Type B pancreatic cell (in vitro differentiated cells): ENCODE measurements around the gene MAGI1. TPM values are rescaled to one million over a fixed set of nuclear protein-coding genes. Genes with fewer than 3 reads are reported as not detected.
A peak's percentile ranks its signal among the peaks of the same experiment; 100 is the strongest.

Source experiments
- DNase-seq: peaks from one replicate; pipeline ENCODE4 v3.0.0; 2021; ENCODE audit warnings: mixed read lengths; ENCODE audit not compliant: unreplicated experiment; ENCODE audit errors: extremely low spot score
- H3K27ac Mint-ChIP-seq: 2 replicates; pipeline ENCODE4 v1.8.0; 2021; ENCODE audit warnings: mild to moderate bottlenecking, mixed read lengths
- H3K27me3 Mint-ChIP-seq: 2 replicates; pipeline ENCODE4 v1.8.0; 2021; ENCODE audit warnings: mixed read lengths
- H3K36me3 Mint-ChIP-seq: 2 replicates; pipeline ENCODE4 v1.8.0; 2021; ENCODE audit warnings: mixed read lengths
- H3K4me1 Mint-ChIP-seq: one replicate; pipeline ENCODE4 v1.8.0; 2021; ENCODE audit warnings: mixed read lengths; ENCODE audit not compliant: unreplicated experiment
- H3K4me3 Mint-ChIP-seq: 2 replicates; pipeline ENCODE4 v1.8.0; 2021; ENCODE audit warnings: mild to moderate bottlenecking, mixed read lengths
- H3K9me3 Mint-ChIP-seq: 2 replicates; pipeline ENCODE4 v1.8.0; 2021; ENCODE audit warnings: mixed read lengths
- CTCF ChIP-seq: fragments of 200-600 bp; sonication (generic); conservative IDR thresholded peaks from 2 replicates; pipeline ENCODE4 v1.5.0; 2021; ENCODE audit warnings: antibody characterized with exemption, mild to moderate bottlenecking
- total RNA-seq: library from RNA; stranded (reverse); gene quantifications from 2 replicates; pipeline ENCODE4 v1.2.1, GENCODE V29; 2021; ENCODE audit warnings: low replicate concordance

MAGI1 gene
- total RNA-seq, 1 donor from 2014 or later = 53.1 TPM

- no peak for DNase-seq
- Mint-ChIP-seq H3K36me3 (no peaks in the 10 kb centered on the region), H3K27me3 (peaks cover 19% of the 10 kb centered on the region), H3K4me1 (peaks cover 14% of the 10 kb centered on the region), H3K27ac (no peak overlapping the region), H3K4me3 (no peak overlapping the region), H3K9me3 (no peaks in the 10 kb centered on the region)
- no peak for TF ChIP-seq CTCF
These were observed 695.7 kb downstream of the MAGI1 start for GRCh38 chr3:65343026-65343425.

- TF ChIP-seq CTCF = peak; percentile 78
- DNase-seq = no peak
- Mint-ChIP-seq H3K27ac (no peak overlapping the region), H3K27me3 (peaks cover 19% of the 10 kb centered on the region), H3K4me3 (no peak overlapping the region), H3K36me3 (no peaks in the 10 kb centered on the region), H3K9me3 (no peaks in the 10 kb centered on the region), H3K4me1 (peaks cover 14% of the 10 kb centered on the region)
These were observed 696.5 kb downstream of the MAGI1 start for GRCh38 chr3:65342084-65342683.

- Mint-ChIP-seq H3K27ac (no peak overlapping the region), H3K4me3 (no peak overlapping the region), H3K36me3 (no peaks in the 10 kb centered on the region), H3K4me1 (peaks cover 27% of the 10 kb centered on the region), H3K9me3 (no peaks in the 10 kb centered on the region), H3K27me3 (peaks cover 19% of the 10 kb centered on the region)
- no peak for TF ChIP-seq CTCF
- no peak for DNase-seq
These were observed 699.5 kb downstream of the MAGI1 start for GRCh38 chr3:65339192-65339740.

GRCh38 chr3:65338571-65338970, 700.1 kb downstream of the MAGI1 start:
- peaks cover 16% of the 10 kb centered on the region for H3K27me3 Mint-ChIP-seq
- H3K27ac Mint-ChIP-seq = no peak overlapping the region
- DNase-seq = no peak
- H3K4me1 Mint-ChIP-seq = peaks cover 28% of the 10 kb centered on the region
- no peak for TF ChIP-seq CTCF
- no peaks in the 10 kb centered on the region for H3K9me3 Mint-ChIP-seq
- no peaks in the 10 kb centered on the region for H3K36me3 Mint-ChIP-seq
- no peak overlapping the region for H3K4me3 Mint-ChIP-seq

GRCh38 chr3:65335587-65335986, 703.1 kb downstream of the MAGI1 start:
- H3K4me1 Mint-ChIP-seq = peaks cover 28% of the 10 kb centered on the region
- TF ChIP-seq CTCF = no peak
- peaks cover 4% of the 10 kb centered on the region for H3K27me3 Mint-ChIP-seq
- H3K27ac Mint-ChIP-seq = no peak overlapping the region
- no peaks in the 10 kb centered on the region for H3K9me3 Mint-ChIP-seq
- H3K4me3 Mint-ChIP-seq = no peak overlapping the region
- no peaks in the 10 kb centered on the region for H3K36me3 Mint-ChIP-seq
- no peak for DNase-seq
